Stimulated activated CD8-positive, alpha-beta memory T cell treated with anti-CD3 and anti-CD28 coated beads, Interleukin-4, amount 100 ng/mL, for 24 hours (primary cell): ENCODE data around the gene OTOP1.
A peak's percentile ranks its signal among the peaks of the same experiment; 100 is the strongest.
"Not testable (repeated sequence)": the region's sequence is repeated elsewhere in the genome, so short reads cannot be mapped to it uniquely, and the experiment has no call there.

Experiments
- DNase-seq: peaks from one replicate; pipeline ENCODE4 v3.0.0-alpha.2; 2020; ENCODE audit warnings: low read depth

OTOP1 gene, protein sequence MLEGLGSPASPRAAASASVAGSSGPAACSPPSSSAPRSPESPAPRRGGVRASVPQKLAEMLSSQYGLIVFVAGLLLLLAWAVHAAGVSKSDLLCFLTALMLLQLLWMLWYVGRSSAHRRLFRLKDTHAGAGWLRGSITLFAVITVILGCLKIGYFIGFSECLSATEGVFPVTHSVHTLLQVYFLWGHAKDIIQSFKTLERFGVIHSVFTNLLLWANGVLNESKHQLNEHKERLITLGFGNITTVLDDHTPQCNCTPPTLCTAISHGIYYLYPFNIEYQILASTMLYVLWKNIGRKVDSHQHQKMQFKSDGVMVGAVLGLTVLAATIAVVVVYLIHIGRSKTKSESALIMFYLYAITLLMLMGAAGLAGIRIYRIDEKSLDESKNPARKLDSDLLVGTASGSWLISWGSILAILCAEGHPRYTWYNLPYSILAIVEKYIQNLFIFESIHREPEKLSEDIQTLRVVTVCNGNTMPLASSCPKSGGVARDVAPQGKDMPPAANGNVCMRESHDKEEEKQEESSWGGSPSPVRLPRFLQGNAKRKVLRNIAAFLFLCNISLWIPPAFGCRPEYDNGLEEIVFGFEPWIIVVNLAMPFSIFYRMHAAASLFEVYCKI

DNA sequence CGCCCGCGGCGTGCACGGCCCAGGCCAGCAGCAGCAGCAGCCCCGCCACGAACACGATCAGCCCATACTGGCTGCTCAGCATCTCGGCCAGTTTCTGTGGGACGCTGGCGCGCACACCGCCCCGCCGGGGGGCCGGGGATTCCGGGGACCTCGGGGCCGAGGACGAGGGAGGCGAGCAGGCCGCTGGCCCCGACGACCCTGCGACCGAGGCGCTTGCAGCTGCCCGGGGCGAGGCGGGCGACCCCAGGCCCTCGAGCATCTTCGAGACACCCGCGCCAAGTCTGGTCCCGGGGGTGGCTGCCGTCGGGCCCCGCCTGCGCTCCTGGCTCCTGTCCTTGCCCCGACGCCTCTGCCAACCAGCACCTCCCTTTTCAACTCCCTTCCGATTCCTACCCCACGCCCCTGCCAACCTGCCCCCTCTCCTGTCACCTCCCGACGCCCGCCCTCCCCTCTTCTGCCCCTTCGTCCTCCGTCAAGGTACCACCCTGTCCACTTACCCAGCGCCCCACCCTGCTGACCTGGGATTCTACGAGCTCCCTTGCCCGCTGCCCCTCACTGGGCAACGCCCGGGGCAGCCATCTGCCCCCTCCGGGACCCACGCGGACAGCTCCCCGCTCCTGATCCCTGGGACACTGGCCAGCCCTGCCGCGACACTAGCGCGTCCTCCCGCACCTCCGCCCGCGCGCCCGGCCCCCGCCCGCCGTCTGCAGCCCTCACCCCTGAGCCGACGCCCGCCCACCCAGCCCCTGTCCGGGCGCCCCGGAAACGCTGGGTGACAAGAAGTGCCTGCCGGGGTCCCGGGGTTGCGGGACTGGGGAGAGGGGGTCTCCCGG lies at the start of gene OTOP1:
Gene OTOP1, minus strand, starts transcription at position 324 of the 833 bp plus-strand sequence. Its CDS starts 65 bp downstream, at position 259.
- DNase-seq: no peak

DNA sequence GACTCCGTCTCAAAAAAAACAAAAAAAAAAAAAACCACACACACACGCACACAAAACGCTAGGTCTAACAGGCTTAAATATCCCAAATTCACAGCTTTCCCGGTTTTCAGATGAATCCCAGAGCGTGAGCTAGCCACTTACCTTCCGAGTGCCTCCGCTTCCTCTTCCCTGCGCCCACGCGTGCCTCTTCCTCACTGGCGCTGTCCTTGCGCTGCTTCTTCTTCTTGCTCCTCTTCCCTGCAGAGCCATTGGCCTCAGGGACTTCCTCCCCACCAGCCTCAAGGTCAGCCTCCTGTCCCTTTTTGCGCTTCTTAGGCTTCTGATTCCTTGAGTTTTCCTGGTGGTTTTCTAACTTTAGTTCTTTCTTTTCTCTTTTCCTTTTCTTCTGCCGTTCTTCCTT lies 47.5 kb upstream of the OTOP1 start:
- DNase-seq: no peak

DNA sequence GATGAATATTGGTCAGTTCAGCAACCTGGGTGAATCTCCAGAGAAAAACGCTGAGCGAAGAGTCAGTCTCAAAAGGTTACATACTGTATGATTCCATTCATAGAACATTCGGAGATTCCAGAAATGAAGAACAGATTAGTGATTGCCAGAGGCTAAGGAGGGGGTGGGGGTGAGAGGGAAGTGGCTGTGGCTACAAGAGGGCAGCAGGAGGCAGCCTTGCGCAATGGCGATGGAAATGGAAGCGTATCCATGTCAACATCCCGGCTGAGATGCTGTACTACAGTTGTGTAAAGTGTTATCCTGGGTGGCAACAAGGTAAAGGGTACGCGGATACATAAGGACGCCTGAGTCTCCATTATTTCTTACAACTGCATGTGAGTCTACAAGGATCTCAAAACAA lies 45.2 kb upstream of the OTOP1 start:
- no peak for DNase-seq

DNA sequence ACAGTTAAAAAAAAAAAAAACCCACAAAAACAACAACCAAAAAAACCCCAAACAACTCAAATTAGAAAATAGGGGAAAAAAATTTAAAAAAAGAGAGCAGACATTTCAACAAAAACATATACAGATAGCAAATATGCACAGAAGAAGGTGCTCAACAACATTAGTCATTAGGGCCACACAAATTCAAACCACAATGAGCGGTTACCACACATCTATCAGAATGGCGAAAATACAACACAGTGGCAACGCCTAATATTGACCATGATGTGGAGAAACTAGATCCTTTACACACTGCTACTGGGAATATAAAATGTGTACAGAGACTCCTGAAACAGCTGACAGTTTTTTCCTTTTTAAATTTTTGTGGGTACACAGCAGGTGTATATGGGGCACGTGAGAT lies 43.8 kb upstream of the OTOP1 start:
- no peak for DNase-seq

DNA sequence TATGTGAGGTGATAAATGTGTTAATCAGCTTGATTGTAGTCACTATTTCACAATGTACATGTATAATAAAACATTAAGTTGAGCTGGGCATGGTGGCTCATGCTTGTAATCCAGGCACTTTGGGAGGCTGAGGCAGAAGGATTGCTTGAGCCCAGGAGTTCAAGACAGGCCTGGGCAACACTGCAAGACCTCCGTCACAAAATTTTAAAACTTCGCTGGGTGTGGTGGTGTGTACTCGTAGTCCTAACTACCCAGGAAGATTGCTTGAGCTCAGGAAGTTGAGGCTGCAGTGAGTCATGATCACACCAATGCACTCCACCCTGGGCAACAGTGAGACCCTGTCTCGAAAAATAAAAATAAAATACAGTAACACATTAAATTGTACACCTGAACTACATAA lies 43.1 kb upstream of the OTOP1 start:
- no peak for DNase-seq

DNA sequence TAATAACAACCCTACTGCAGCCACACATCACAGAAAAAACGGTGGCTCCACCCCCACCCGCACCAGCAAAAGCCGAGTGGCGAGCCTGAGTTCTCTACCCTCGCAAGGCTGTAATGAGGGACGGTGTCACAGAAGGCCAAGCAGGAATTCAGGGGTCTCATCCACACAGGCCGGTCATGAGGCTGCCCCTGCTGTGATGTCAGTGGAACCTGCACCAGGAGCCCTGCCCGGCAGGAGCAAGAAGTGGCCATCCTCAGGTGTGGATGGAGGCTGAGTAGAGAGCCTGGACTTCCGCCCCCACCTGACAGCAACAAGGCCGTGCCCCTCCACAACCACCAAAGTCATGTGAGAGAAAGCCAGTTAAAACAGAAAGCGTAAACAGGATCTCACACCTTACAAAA lies 42.6 kb upstream of the OTOP1 start:
- DNase-seq: peak; percentile 14

DNA sequence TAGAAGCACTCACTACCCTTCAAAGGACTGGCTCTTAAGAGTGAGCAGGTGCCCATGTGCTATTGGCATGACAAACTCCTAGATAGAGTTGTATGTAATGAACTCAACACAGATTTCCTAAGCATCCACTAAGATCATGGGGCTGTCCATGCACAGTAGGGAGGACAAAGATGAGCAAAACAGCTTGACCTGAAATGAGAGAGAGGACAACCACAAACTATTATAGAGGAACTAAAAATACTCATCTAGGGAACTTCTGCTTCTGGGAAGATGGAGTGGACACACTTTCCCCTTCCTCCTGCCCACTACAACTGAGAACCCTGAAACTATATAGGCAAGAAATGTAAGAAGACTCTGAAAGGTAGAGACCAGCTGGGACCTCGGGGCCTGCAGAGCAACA lies 42.0 kb upstream of the OTOP1 start:
- no peak for DNase-seq

DNA sequence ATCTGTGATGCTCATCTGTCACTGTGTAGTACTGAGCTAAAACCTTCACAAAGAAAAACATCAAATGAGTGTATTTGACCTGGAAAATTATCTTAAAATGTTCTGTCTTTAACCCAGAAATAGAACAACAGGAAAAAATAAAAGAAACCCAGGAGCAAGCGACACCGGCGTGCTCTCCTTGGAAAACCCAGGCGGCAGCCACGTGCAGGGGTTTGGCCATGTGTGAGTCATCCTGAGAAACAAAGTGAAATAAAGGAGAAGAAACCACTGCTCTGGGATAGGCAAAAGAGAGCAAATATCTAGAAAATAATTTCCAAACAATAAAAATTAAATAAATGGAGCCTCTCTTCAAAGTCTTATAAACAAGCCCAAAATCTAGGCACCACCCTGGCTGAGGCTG lies 41.3 kb upstream of the OTOP1 start:
- DNase-seq: no peak

DNA sequence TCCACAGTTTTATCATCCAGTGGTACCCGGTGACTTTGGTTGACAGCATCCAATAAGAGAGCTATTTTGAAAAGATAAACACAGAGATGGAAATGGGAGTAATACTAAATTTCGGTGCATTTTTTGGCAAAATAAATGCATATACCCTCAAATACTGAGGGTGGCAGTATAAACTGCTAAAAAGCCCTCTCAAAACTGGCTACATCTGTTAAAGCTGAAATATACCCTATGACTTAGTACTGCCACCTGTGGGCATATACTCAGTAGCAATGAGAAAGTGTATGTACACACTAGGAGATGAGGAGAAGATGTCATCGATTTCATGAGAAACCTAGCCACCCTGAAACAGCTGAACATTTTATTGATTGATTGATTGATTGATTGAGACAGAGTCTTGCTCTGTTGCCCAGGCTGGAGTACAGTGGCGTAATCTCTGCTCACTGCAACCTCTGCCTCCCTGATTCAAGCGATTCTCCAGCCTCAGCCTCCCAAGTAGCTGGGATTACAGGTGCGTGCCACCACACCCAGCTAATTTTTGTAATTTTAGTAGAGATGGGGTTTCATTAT lies 33.5 kb upstream of the OTOP1 start:
- no peak for DNase-seq

DNA sequence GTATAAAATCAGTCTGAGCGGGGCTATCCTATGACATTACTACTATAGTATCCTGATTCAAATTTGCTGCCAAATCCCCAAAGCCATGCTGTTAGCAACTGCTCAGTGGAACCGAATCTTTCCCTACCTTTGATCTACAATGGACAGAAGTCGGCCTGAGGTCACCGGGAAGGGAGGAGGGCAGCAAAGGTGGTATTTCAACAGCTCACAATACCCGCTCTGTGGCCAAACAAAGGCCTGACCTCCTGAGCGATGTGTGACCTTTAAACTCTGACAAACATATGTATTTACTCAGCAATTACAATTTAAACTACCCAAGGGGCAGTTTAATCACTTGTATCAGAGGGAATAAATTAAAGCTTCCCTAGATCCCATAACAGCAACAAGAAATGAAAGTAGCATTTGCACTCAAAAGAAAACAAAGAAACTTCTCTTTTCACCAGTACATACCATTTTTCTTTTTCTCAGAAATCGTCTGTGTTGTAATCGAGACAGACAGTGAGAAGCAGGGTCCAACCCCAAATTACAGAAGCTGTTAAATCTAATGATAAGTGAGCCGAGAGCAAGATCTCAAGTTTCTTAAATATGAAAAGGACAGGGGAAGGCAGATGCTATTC lies 32.9 kb upstream of the OTOP1 start:
- no peak for DNase-seq

DNA sequence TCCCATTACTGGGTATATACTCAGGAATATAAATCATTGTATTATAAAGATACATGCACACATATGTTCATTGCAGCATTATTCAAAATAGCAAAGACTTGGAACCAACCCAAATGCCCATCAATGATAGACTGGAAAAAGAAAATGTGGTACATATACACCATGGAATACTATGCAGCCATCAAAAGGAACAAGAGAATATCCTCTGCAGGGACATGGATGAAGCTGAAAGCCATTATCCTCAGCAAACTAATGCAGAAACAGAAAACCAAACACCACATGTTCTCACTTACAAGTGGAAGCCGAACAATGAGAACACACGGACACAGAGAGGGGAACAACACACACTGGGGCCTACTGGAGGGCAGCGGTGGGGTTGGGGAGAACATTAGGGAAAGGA lies 31.0 kb upstream of the OTOP1 start:
- DNase-seq: not testable (repeated sequence)

DNA sequence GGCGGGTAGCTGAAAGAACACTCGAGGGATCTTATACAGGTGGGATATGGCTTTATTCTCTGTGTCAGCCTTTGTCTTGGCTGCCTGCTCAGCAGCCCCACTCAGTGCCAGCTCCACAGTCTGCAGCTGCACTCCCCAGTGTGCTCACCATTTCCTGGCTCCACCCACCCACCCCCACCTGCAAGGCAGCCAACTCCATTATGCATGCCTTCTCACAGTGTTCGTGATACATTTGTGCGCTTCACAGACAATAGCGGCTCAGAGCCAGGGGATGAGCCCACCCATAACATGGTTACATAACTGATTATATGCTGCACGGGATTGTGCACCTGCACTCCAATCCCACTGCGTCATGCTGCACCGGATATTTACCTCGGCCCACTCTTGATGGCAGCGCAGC lies 30.1 kb upstream of the OTOP1 start:
- no peak for DNase-seq

DNA sequence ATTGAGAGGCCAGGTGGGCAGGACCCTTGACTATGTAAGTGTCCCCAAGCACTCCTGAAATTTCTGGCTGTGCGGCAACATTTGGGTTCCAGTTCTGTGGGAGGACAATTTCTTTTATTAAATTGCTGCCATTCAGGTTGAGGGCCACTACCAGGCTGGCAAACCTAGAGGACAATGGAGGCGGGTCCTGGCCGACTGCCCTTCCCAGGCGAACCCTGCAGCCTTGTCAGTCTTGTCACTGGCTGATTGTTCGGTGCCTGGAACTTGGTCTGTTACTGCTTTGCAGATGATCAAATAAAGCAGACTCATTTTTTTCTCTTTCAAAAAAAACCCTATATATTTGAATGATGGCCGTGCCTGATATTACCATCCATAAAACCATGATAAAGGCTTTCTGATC lies 27.9 kb upstream of the OTOP1 start:
- no peak for DNase-seq

DNA sequence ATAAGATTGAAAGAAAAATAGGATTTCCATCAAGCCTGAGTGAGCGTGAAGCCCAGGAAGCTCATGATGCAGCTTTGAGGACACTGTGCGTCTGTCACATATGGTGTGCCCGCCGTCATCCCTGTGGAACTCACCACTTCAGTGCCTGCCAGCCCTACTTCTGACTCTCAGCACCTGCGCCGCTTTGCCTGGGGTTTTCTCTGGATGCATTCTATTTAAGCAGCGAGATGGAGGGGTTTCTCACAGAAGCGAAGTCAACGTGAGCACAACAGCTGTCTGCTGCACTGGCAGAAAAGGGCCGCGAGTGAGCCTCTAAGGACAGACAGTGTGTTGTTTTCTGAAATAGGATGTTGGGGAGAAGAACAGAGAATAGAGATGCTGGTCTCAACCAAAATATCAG lies 27.5 kb upstream of the OTOP1 start:
- no peak for DNase-seq

DNA sequence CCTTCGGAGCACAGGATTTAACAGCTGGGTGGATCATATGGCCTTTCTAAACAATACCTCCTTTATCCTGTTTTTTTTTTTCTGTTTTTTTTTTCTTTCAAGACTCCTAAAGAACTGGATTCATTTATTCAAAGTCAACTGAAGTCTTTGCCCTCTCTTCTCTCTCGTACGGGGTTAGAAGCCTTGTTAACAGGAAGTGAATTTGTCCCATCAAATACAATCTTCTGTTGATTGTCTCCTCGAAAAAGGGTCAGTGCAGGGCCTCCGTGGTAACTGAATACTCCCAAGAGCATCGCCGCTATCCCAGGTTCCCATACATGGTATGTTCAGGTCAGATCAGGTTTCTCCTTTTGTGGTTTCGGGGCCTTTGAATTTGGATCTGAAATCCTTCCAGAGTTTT lies 23.1 kb upstream of the OTOP1 start:
- no peak for DNase-seq

DNA sequence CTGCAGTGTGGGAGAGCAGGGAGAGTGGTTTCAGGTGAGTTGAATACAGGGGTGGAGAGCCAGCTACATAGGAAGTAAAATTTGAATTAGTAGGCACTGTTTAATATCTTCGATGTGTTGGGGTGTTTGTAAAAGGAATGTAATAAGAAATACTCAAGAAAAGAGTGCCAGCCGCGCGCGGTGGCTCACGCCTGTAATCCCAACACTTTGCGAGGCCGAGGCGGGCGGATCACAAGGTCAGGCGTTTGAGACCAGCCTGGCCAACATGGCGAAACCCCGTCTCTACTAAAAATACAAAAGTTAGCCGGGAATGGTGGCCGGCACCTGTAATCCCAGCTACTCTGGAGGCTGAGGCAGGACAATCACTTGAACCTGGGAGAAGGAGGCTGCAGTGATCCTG lies 22.6 kb upstream of the OTOP1 start:
- not testable (repeated sequence) for DNase-seq

DNA sequence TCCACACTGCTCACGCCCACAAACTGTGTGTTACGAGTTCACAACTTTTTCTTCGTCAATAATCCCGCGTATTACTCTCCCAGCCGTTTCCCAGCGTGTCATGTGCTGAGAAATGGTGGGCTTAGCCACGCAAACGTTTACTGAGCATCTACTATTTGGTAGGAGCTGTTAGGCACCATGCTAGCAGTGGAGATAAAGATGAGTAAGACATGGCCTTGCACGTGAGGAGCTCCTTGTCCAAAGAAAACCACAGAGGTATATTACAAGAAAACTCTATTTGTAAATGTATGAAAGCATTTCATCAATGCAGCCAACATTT lies 22.1 kb upstream of the OTOP1 start:
- DNase-seq: no peak

DNA sequence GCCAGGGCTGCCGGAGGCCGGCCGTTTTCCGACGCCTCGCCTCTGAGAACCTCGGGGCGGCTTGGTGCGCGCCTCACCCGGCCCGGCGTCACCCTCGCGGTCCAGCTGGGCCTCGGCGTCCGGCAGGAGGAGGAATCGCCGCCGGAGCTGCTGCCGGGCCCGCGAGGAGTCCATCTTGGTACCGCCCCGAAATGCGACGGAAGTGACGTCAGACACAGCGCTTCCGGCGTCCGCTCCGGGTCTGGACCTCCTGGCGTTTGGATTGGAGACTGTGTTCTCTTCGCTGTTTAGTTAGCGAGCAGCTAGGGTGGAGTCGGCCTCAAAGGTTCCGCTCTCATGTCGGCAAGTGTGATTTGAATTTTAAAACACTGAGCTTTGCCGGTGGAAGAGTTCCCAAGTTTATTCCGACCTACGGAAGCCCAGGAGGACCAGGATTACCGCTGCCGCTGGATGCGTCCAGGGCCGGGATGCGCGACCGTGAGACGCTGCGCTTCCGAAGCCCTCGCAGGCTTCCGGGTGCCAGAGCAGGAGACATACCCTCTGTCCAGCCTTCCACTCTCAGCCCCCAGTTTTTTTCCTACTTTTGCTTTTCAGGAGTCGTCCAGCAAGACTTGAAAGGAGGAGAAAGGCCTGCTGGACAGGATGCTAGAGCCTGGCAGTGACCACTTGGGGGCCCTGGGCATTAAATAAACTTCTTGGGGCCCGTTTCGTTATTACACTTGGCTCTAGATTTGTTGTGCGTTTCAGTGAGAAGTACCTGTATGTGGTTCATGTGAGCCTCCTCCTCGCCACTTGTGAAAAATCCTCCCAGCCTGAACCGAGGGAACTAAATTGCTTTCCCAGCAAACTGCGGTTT lies 21.5 kb upstream of the OTOP1 start, which contains the start of gene TMEM128:
Gene TMEM128, minus strand, starts transcription at position 195 of the 856 bp plus-strand sequence. Its CDS starts 21 bp downstream, at position 174.
- peak; percentile 86 for DNase-seq

DNA sequence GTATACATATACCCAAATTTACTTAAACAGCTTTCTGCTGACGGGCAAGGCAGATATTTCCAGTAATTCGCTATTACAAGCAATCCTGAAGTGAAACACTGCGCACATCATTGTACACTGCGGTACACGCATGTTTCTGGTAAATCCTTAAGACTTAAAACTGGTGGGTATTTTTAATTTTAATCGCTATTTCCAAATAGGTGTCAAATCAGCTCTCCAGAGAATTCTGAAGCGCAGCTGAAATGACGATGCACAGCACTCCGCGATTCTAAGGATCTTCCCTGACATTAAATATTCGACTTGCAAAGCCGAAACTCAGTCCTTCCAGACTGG lies 20.9 kb upstream of the OTOP1 start:
- DNase-seq: no peak

DNA sequence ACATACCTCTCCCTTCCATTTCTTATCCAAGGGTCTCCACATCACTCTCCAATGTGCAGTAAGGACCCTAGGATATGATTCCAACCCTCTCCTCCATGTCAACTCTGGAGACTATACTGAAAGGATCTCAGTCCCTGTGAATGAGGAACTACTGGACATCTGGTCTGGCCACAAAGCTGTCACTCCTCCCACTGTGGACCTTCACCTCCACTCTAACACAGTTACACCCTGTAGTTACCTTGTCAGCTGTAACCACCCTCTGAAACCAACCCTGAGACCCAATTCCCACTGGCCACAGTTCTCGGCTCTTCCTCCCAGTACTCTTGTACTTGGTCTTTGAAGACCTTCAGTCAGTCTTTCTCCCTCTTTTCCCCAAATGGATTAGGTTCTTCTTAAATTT lies 18.4 kb upstream of the OTOP1 start:
- no peak for DNase-seq

DNA sequence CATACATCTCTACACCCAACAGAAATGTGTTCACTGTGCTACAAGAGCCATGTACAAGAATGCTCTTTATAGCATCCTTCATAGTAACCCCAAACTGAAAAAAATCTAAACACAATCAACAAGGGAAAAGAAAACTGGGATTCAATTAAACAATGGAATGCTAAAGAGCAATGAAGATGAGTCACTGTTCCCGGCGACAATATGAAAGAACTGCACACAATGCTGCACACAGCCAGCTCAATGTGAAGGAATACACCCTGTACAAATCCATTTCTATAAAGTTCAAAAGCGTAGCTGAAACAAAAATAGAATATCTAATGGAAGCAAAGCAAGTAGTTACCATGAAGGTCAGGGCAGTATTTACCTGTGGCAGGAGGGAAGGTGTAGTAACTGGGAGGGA lies 12.8 kb upstream of the OTOP1 start:
- DNase-seq: not testable (repeated sequence)
